Kidney (tissue), 14 donors: ENCODE results near the gene LRRC45. TPM values are rescaled to one million over a fixed set of nuclear protein-coding genes. Genes with fewer than 3 reads are reported as not detected.
A peak's percentile ranks its signal among the peaks of the same experiment; 100 is the strongest.

Experiments used
- DNase-seq, 5 donors: peaks; one replicate each; pipeline ENCODE4 v3.0.0-alpha.2; 2013 to 2020
- FAIRE-seq: peaks from 2 replicates; lab custom pipeline; 2012; peaks lifted over from hg19 to GRCh38; lab: Jason Lieb, UNC
- H3K27ac ChIP-seq, 2 donors: one replicate each; pipeline ENCODE4 v1.7.0; 2013; ENCODE audit warnings: low read depth in 2 of 2, low read length in 2 of 2, inconsistent platforms in 1 of 2
- H3K27me3 ChIP-seq: one replicate; pipeline ENCODE4 v1.7.1; 2013; ENCODE audit warnings: low read length, inconsistent platforms; ENCODE audit not compliant: control insufficient read depth, insufficient read depth
- H3K36me3 ChIP-seq, 3 donors: one replicate each; pipeline versions ENCODE4 v1.7.0 to v1.7.1; 2013; ENCODE audit warnings: low read length in 3 of 3, control low read depth in 1 of 3, inconsistent platforms in 1 of 3; ENCODE audit not compliant: insufficient read depth in 3 of 3, control insufficient read depth in 2 of 3
- H3K4me1 ChIP-seq, 3 donors: one replicate each; pipeline versions ENCODE4 v1.7.0 to v1.7.1; 2013; ENCODE audit warnings: low read length in 3 of 3, inconsistent platforms in 1 of 3, low read depth in 1 of 3; ENCODE audit not compliant: control insufficient read depth in 2 of 3, insufficient read depth in 2 of 3
- H3K4me3 ChIP-seq, 3 donors: one replicate each; pipeline versions ENCODE4 v1.7.0 to v1.8.1; 2013; ENCODE audit warnings: low read length in 3 of 3, control low read depth in 1 of 3, inconsistent platforms in 1 of 3
- H3K9ac ChIP-seq, 3 donors: one replicate each; pipeline versions ENCODE4 v1.7.0 to v1.7.1; 2013; ENCODE audit warnings: low read length in 3 of 3, control low read depth in 1 of 3, inconsistent platforms in 1 of 3
- H3K9me3 ChIP-seq, 3 donors: one replicate each; pipeline versions ENCODE4 v1.7.0 to v1.7.1; 2013; ENCODE audit warnings: low read length in 3 of 3, control low read depth in 1 of 3, inconsistent platforms in 1 of 3; ENCODE audit not compliant: control insufficient read depth in 2 of 3, insufficient read depth in 1 of 3
- CTCF ChIP-seq: IDR thresholded peaks from 3 replicates; pipeline ENCODE4 v1.5.1; 2012; ENCODE audit warnings: mild to moderate bottlenecking, moderate library complexity, borderline replicate concordance; ENCODE audit not compliant: insufficient read depth; ENCODE audit errors: extremely low read depth
- intact Hi-C: fragments of 100-400 bp; cut with DNase I; formaldehyde crosslinking; loops from one replicate; pipeline ENCODE4 v1.11.1; 2022
- polyA plus RNA-seq: library from polyadenylated mRNA; stranded (reverse); fragments of 350-450 nt; fragmentation: Illumina TruSeq; extraction: RNeasy Lipid Tissue Mini Kit (QIAGEN cat#74804); gene quantifications from one replicate; pipeline ENCODE4 v1.2.3, GENCODE V29; 2014; ENCODE audit warnings: low read depth, low replicate concordance; ENCODE audit not compliant: insufficient read depth
- total RNA-seq: library from RNA; stranded (reverse); fragmentation: NEBNext Ultra II Directional; extraction: Animal tissue kit (Norgen Biotek cat#: 25700); gene quantifications from one replicate; pipeline ENCODE4 v1.2.1, GENCODE V29; 2021
- donor health status: control.
- donor health status: control.
- donor health status: control.
- donor health status: control.
- donor health status: control.
- donor health status: DM: yes; HTN: yes; CAD: no.
- donor health status: Normal renal cell carcinoma (clear cell type).

Gene LRRC45
- total and polyA plus RNA-seq, 2 donors from 2014 or later, result 9.9 TPM

DNA sequence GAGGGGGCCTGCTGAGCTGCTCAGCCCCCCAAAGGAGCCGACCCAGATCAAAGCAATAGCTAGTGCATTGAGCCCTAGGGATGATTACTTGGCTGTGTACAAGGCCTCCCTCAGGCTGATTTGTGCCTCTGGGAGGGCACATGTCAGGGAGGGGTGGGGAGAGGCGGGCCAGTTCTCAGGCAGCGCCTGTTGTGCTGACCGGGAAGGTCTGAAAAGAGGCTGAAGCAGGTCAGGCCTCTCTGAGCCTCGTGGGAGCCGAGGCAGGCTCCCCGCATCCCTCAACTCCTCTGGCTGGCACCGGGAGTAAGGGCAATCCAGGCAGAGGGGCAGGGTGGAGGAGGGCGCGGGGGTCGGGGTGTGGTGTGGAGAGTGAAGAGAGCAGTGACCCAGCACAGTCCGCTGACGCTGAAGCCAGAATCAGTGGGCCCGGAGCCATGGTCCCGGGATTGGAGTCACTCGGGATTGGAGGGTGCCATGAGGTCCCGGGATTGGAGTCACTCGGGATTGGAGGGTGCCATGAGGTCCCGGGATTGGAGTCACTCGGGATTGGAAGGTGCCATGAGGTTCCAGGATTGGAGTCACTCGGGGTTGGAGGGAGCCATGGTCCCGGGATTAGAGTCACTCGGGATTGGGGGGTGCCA lies 11.4 kb downstream of the LRRC45 start:
- Histone ChIP-seq H3K4me3 (no peak overlapping the region), H3K27ac (no peak overlapping the region), H3K27me3 (no peaks in the 10 kb centered on the region), H3K4me1 (peaks cover 3 to 27% (median 5%) of the 10 kb centered on the region in 3 donors), H3K36me3 (peaks cover 0 to 7% (median 0%) of the 10 kb centered on the region in 3 donors), H3K9ac (no peak overlapping the region), H3K9me3 (no peaks in the 10 kb centered on the region)
- TF ChIP-seq CTCF, result no peak
- DNase-seq (no peak), FAIRE-seq (no peak)
- intact Hi-C loops, result loop anchor here (10.0 kb wide), 1 partner anchor 120 kb away; no protein-coding TSS in a partner anchor

DNA sequence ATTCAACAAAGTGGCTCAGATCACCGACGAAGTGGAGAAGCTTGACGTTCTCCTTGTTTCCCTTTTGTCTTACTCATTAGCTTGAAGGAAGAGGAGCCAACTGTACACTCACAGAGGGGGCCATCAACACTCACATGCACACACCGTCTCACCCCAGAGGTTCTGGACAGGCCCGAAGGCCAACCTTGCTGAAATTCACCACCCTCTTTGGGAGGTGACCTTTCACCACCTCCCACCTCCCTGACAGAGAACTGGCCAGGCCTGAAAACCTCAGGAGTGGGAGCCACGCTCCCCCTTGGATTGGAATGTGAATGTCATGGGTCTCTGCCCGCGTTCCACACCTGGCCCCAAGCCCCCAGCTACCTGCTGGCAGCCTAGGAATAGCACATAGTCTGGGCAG lies 12.4 kb downstream of the LRRC45 start:
- no peaks in the 10 kb centered on the region for H3K9me3 ChIP-seq
- H3K4me1 ChIP-seq, result peaks cover 3 to 21% (median 5%) of the 10 kb centered on the region in 3 donors
- intact Hi-C loops, result loop anchor here (10.0 kb wide), 1 partner anchor 119 kb away; no protein-coding TSS in a partner anchor
- no peak for FAIRE-seq
- no peak for TF ChIP-seq CTCF
- H3K4me3 ChIP-seq, result peak overlapping the region in 1 of 3 donors; percentile 84
- H3K27me3 ChIP-seq, result no peaks in the 10 kb centered on the region
- H3K9ac ChIP-seq, result no peak overlapping the region
- no peak for DNase-seq
- no peak overlapping the region for H3K27ac ChIP-seq
- peaks cover 0 to 7% (median 0%) of the 10 kb centered on the region in 3 donors for H3K36me3 ChIP-seq

DNA sequence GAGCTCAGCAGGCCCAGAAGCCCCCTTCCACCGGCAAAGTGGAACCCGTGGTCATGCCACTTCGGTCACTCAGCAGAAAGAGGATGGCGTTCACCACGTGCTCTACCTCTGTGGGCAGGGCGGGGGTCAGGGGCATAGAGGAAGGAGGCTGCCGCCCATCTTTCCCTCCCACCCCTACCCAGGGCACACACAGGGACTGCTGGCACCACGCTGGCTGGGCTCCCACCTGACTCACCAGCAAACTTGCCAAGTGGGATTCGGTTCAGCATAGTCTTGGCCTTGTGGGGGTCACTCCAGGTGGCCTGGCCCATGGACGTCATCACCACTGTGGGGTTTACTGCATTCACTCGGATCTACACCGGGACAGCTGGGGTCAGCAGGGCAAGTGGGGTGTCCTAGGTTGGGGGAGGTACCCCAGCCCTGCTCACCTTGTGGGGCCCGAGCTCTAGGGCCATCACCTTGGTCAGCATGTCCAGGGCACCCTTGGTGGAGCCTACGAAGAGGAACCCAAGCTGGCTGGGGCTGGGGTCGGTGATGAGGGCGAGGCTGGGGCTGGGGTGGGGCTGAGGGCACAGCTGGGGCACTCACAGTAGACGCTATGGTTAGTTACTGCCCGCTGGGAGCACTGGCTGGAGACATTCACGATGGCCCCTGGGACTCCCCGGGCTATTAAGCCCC lies 13.0 kb downstream of the LRRC45 start:
- DNase-seq (no peak), FAIRE-seq (no peak)
- H3K9ac ChIP-seq, result peak overlapping the region in 1 of 3 donors; percentile 91
- no peaks in the 10 kb centered on the region for H3K27me3 ChIP-seq
- H3K36me3 ChIP-seq, result peaks cover 0 to 7% (median 0%) of the 10 kb centered on the region in 3 donors
- H3K9me3 ChIP-seq, result no peaks in the 10 kb centered on the region
- TF ChIP-seq CTCF, result no peak
- intact Hi-C loops, result loop anchor here (10.0 kb wide), 1 partner anchor 119 kb away; no protein-coding TSS in a partner anchor
- peak overlapping the region in 2 of 3 donors; percentile 41 to 84 for H3K4me3 ChIP-seq
- peaks cover 3 to 19% (median 5%) of the 10 kb centered on the region in 3 donors for H3K4me1 ChIP-seq
- peak overlapping the region in 1 of 2 donors; percentile 99 for H3K27ac ChIP-seq
